NB4 (cell line): ENCODE data around the gene KDM4C.

Source experiments
- DNase-seq: peaks from one replicate; pipeline ENCODE4 v3.0.0; 2010; ENCODE audit warnings: low read depth
- H3K4me3 ChIP-seq: one replicate; pipeline ENCODE4 v1.5.1; 2011; ENCODE audit warnings: mild to moderate bottlenecking, low read depth, low read length, moderate library complexity
- MYC ChIP-seq: IDR thresholded peaks from 2 replicates; pipeline ENCODE4 v1.6.1; 2011; ENCODE audit warnings: low read depth, low read length
- POLR2A ChIP-seq: IDR thresholded peaks from 2 replicates; pipeline ENCODE4 v1.6.1; 2011; ENCODE audit warnings: mild to moderate bottlenecking; ENCODE audit not compliant: insufficient read length; ENCODE audit errors: extremely low read depth
- TF ChIP-seq, protein P1 (sequence below): IDR thresholded peaks from 2 replicates; pipeline ENCODE4 v1.6.1; 2011; ENCODE audit warnings: low read depth, low read length
- TF ChIP-seq, protein P2 (sequence below): IDR thresholded peaks from one replicate; pipeline ENCODE4 v1.5.1; 2012; ENCODE audit warnings: low read depth, low read length

The KDM4C gene

DNA sequence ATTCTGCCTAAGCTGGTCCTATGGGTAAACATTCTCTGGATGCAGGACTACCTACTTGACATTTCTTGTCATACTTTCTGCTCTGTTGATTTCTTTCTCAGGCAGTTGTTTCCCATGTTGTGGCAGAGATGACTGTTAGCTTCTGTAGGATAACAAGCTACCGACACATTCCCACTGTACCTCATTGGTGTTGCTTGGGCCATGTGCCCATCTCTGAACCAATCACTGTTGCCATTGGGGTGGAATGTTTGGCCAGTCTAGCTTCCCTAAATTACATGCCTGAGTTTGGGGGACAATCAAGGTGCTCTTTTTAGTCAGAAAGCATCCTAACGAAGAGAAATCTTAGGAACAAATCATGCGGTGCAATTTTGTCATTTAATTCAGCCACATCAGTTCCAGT, 212.0 kb downstream of the KDM4C start:
- H3K4me3 ChIP-seq: no peak overlapping the region
- no peak for DNase-seq
- TF ChIP-seq, protein P1, sequence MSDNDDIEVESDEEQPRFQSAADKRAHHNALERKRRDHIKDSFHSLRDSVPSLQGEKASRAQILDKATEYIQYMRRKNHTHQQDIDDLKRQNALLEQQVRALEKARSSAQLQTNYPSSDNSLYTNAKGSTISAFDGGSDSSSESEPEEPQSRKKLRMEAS: no peak

DNA sequence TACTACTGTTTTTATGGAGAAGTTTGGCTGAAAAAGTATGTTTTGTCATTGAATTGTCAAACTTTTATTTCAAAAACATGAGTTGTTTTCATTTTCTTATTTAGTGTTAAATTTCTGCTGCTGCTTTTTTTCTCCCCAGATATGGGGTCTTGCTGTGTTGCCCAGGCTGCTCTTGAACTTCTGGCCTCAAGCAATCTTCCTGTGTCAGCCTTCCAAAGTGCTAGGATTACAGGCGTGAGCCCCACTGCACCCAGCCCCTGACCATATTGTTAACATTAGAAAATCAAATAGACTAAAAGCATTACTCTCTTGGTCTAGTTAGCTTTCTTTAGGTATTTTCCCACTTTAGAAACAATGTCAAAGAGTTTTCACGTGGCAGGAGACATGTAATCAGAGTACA, 215.3 kb downstream of the KDM4C start:
- DNase-seq: no peak
- H3K4me3 ChIP-seq: no peak overlapping the region
- TF ChIP-seq, protein P2, sequence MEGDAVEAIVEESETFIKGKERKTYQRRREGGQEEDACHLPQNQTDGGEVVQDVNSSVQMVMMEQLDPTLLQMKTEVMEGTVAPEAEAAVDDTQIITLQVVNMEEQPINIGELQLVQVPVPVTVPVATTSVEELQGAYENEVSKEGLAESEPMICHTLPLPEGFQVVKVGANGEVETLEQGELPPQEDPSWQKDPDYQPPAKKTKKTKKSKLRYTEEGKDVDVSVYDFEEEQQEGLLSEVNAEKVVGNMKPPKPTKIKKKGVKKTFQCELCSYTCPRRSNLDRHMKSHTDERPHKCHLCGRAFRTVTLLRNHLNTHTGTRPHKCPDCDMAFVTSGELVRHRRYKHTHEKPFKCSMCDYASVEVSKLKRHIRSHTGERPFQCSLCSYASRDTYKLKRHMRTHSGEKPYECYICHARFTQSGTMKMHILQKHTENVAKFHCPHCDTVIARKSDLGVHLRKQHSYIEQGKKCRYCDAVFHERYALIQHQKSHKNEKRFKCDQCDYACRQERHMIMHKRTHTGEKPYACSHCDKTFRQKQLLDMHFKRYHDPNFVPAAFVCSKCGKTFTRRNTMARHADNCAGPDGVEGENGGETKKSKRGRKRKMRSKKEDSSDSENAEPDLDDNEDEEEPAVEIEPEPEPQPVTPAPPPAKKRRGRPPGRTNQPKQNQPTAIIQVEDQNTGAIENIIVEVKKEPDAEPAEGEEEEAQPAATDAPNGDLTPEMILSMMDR: no peak
- TF ChIP-seq, protein P1: no peak
- TF ChIP-seq POLR2A (no peak), MYC (no peak)

DNA sequence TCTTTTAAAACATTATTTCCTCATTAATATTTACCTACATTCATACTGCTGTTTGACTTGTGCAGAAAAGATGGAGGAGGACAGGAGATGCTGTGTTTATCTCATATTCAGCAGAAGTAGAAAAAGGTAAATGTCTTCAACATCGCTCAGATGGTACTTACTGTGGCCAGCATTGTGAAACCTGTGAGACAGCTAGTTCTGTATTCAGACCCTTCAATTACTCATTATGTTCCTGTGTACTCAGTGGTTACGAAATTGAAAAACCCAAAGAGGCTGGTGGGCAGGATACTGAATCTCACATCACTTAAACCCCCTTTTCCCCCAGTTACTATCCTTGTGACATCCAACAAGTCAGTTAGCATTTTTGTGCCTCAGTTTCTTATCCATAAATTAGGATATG, 216.0 kb downstream of the KDM4C start:
- no peak for TF ChIP-seq MYC
- TF ChIP-seq, protein P2: no peak
- TF ChIP-seq, protein P1: no peak
- TF ChIP-seq POLR2A: no peak
- peak; percentile 81 for DNase-seq

DNA sequence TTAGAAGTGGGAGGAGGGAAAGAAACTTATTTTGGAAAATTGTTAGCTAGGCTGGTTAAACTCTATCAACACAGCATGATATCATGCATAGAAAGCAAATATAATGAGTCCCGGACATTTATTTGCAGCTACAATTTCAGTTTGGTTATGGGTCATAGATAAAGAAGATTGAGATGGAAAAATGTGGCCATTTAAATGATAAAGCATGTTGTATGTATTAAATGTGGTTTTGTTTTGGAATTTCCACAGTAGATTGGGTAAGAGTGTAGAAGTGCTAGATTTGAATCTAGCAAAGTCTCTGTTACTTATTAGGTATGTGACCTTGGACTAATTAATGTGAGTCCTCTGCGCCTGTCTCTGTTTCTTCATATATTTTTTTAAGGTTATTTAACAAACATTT, 217.4 kb downstream of the KDM4C start:
- DNase-seq: no peak
- no peak overlapping the region for H3K4me3 ChIP-seq
- TF ChIP-seq MYC: no peak
- TF ChIP-seq POLR2A: no peak
- TF ChIP-seq, protein P1: no peak
- TF ChIP-seq, protein P2: no peak

More for the DNA sequence above, 216.0 kb downstream of the KDM4C start:
- no peak overlapping the region for H3K4me3 ChIP-seq

DNA sequence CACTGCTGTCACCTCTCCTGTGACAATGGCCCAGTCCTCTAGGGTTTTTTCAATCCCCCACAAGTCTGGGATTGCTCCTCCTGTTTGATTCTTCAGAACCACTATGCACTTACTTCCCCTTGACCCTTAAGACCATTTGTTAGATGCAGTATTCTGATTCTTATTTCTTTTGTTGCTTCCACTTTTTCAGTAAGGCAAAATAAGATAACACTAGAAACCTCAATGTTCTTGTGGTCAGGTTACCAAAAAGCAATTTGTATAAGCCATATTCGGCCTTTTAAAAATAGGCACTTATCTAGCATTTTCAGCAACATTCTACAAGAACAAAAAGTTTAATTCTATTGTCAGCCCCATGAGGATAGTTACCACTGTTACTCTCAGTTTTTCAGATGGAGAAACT, 220.0 kb downstream of the KDM4C start:
- peak; percentile 11 for DNase-seq
- TF ChIP-seq MYC (no peak), POLR2A (no peak)
- TF ChIP-seq, protein P2: no peak
- TF ChIP-seq, protein P1: no peak
- H3K4me3 ChIP-seq: no peak overlapping the region

DNA sequence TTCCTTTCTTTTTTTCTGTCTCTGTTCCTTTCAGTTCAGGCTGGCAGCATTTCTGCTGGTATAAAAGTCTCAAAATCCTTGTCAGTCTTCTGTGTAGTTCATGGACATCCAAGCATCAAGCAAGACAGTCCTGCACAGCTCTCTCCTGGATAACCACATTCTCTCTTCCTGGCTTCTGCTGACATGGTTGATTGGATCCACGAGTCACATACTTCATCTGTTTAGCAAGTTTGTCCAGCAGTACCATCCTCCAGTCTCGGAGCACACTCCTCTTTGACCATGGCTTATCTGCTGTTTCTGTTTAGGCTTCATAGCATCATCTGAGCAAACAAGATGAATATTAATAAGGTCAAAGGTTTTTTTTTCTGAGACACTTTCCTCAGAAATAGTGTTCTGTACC, 220.8 kb downstream of the KDM4C start:
- TF ChIP-seq, protein P1: no peak
- TF ChIP-seq POLR2A (no peak), MYC (no peak)
- TF ChIP-seq, protein P2: no peak
- no peak for DNase-seq
- H3K4me3 ChIP-seq: no peak overlapping the region
